Measurements from ENCODE around the gene PLPPR3.

The PLPPR3 gene

GRCh38 chr19:825897-826644 is 4.3 kb upstream of the PLPPR3 start:
- TF ChIP-seq GATA2 (IDR thresholded peaks at IDR 0.05; ENCODE audit: low read depth, low read length) (no peak), GATA3 (IDR thresholded peaks at IDR 0.05; ENCODE audit: low read depth, low read length) (no peak)

GRCh38 chr19:824885-825284 is 3.1 kb upstream of the PLPPR3 start:
- no peak for TF ChIP-seq GATA3 (IDR thresholded peaks at IDR 0.05; ENCODE audit: low read depth, low read length)
- no peak for TF ChIP-seq GATA2 (IDR thresholded peaks at IDR 0.05; ENCODE audit: low read depth, low read length)

GRCh38 chr19:823565-824121 is 1.9 kb upstream of the PLPPR3 start:
- TF ChIP-seq GATA3 (IDR thresholded peaks at IDR 0.05; ENCODE audit: low read depth, low read length), result no peak

- no peak for TF ChIP-seq GATA2 (IDR thresholded peaks at IDR 0.05; ENCODE audit: low read depth, low read length)
- TF ChIP-seq GATA3 (IDR thresholded peaks at IDR 0.05; ENCODE audit: low read depth, low read length), result no peak
These were observed 427 bp downstream of the PLPPR3 start for GRCh38 chr19:821231-821824.

GRCh38 chr19:816500-816857 is 5.3 kb downstream of the PLPPR3 start:
- no peak for TF ChIP-seq GATA3 (IDR thresholded peaks at IDR 0.05; ENCODE audit: low read depth, low read length)
- TF ChIP-seq GATA2 (IDR thresholded peaks at IDR 0.05; ENCODE audit: low read depth, low read length), result no peak

GRCh38 chr19:815775-816499 is 5.8 kb downstream of the PLPPR3 start:
- TF ChIP-seq GATA3 (IDR thresholded peaks at IDR 0.05; ENCODE audit: low read depth, low read length), result no peak
- TF ChIP-seq GATA2 (IDR thresholded peaks at IDR 0.05; ENCODE audit: low read depth, low read length), result no peak

- TF ChIP-seq GATA3 (IDR thresholded peaks at IDR 0.05; ENCODE audit: low read depth, low read length) (no peak), GATA2 (IDR thresholded peaks at IDR 0.05; ENCODE audit: low read depth, low read length) (no peak)
These were observed 6.5 kb downstream of the PLPPR3 start for GRCh38 chr19:815079-815774.

- TF ChIP-seq GATA2 (IDR thresholded peaks at IDR 0.05; ENCODE audit: low read depth, low read length), result no peak
- no peak for TF ChIP-seq GATA3 (IDR thresholded peaks at IDR 0.05; ENCODE audit: low read depth, low read length)
These were observed 7.3 kb downstream of the PLPPR3 start for GRCh38 chr19:814152-815078.

- TF ChIP-seq GATA3 (IDR thresholded peaks at IDR 0.05; ENCODE audit: low read depth, low read length) (no peak), GATA2 (IDR thresholded peaks at IDR 0.05; ENCODE audit: low read depth, low read length) (no peak)
These were observed 8.3 kb downstream of the PLPPR3 start for GRCh38 chr19:813219-814151.

- TF ChIP-seq GATA3 (IDR thresholded peaks at IDR 0.05; ENCODE audit: low read depth, low read length) (no peak), GATA2 (IDR thresholded peaks at IDR 0.05; ENCODE audit: low read depth, low read length) (no peak)
These were observed 9.0 kb downstream of the PLPPR3 start for GRCh38 chr19:812747-813218.

- no peak for TF ChIP-seq GATA3 (IDR thresholded peaks at IDR 0.05; ENCODE audit: low read depth, low read length)
- TF ChIP-seq GATA2 (IDR thresholded peaks at IDR 0.05; ENCODE audit: low read depth, low read length), result no peak
These were observed 9.6 kb downstream of the PLPPR3 start for GRCh38 chr19:812049-812746.

Data from SH-SY5Y (cell line).